ENCODE measurements around the gene PHOSPHO1.
"Not testable (repeated sequence)": the region's sequence is repeated elsewhere in the genome, so short reads cannot be mapped to it uniquely, and the experiment has no call there.

GRCh38 chr17:49175978-49176377 lies 54.6 kb downstream of the PHOSPHO1 start:
- not testable (repeated sequence) for TF ChIP-seq POLR2AphosphoS5, CTCF (IDR thresholded peaks at IDR 0.05)

Measured in gastroesophageal sphincter (tissue), 3 donors.